Measurements from ENCODE around the gene CLASP1. TPM values are rescaled to one million over a fixed set of nuclear protein-coding genes. Genes with fewer than 3 reads are reported as not detected.
A peak's percentile ranks its signal among the peaks of the same experiment; 100 is the strongest.
"Not testable (repeated sequence)": the region's sequence is repeated elsewhere in the genome, so short reads cannot be mapped to it uniquely, and the experiment has no call there.

The CLASP1 gene
- total and polyA plus RNA-seq, 8 donors: 5.7 to 188 (median 20.8) TPM

GRCh38 chr2:121335294-121336290, 313.7 kb downstream of the CLASP1 start:
- Histone ChIP-seq H3K9me3 (no peaks in the 10 kb centered on the region), H3K27me3 (no peaks in the 10 kb centered on the region), H3K4me3 (no peak overlapping the region), H3K4me1 (peaks cover 0 to 6% (median 0%) of the 10 kb centered on the region in 4 donors), H3K36me3 (peaks cover 13 to 36% (median 30%) of the 10 kb centered on the region in 4 donors), H3K27ac (no peak overlapping the region)
- TF ChIP-seq POLR2A (IDR thresholded peaks at IDR 0.05) (no peak), CTCF (IDR thresholded peaks at IDR 0.05) (no peak), EP300 (IDR thresholded peaks at IDR 0.05) (no peak), POLR2AphosphoS5 (IDR thresholded peaks at IDR 0.05) (no peak)
- intact Hi-C loops (cut with DNase I; ENCODE audit: low total_unique reads): loop anchor here (10.0 kb wide), 1 partner anchor 231 kb away; no protein-coding TSS in a partner anchor
- WGBS, 5 donors: 63 to 74% (median 71%) methylated on average over 18 to 22 of the region's 22 CpGs
- peak; percentile 24 to 48 for DNase-seq

- Histone ChIP-seq H3K27me3 (no peaks in the 10 kb centered on the region), H3K27ac (no peak overlapping the region), H3K4me3 (no peak overlapping the region), H3K9me3 (no peaks in the 10 kb centered on the region), H3K36me3 (peaks cover 5 to 27% (median 21%) of the 10 kb centered on the region in 4 donors), H3K4me1 (peaks cover 0 to 6% (median 0%) of the 10 kb centered on the region in 4 donors)
- intact Hi-C loops (cut with DNase I; ENCODE audit: low total_unique reads): loop anchor here (10.0 kb wide), 1 partner anchor 230 kb away; no protein-coding TSS in a partner anchor
- WGBS, 5 donors: 72 to 81% (median 75%) methylated on average over 11 to 14 of the region's 14 CpGs
- no peak for DNase-seq
- TF ChIP-seq EP300 (IDR thresholded peaks at IDR 0.05) (no peak), POLR2AphosphoS5 (IDR thresholded peaks at IDR 0.05) (no peak), POLR2A (IDR thresholded peaks at IDR 0.05) (no peak), CTCF (IDR thresholded peaks at IDR 0.05) (no peak)
Measured at GRCh38 chr2:121334581-121335293, 314.5 kb downstream of the CLASP1 start.

GRCh38 chr2:121333834-121334558, 315.3 kb downstream of the CLASP1 start:
- Histone ChIP-seq H3K27ac (no peak overlapping the region), H3K4me1 (peaks cover 0 to 6% (median 0%) of the 10 kb centered on the region in 4 donors), H3K9me3 (no peaks in the 10 kb centered on the region), H3K36me3 (peaks cover 3 to 20% (median 14%) of the 10 kb centered on the region in 4 donors), H3K27me3 (no peaks in the 10 kb centered on the region), H3K4me3 (no peak overlapping the region)
- peak; percentile 23 to 32 for DNase-seq
- TF ChIP-seq POLR2AphosphoS5 (IDR thresholded peaks at IDR 0.05): no peak
- intact Hi-C loops (cut with DNase I; ENCODE audit: low total_unique reads): loop anchor here (10.0 kb wide), 1 partner anchor 229 kb away; no protein-coding TSS in a partner anchor
- WGBS, 5 donors: 59 to 64% (median 63%) methylated on average over 12 of the region's 12 CpGs

GRCh38 chr2:121333231-121333630, 316.0 kb downstream of the CLASP1 start:
- peaks cover 0 to 12% (median 6%) of the 10 kb centered on the region in 4 donors for H3K36me3 ChIP-seq
- no peaks in the 10 kb centered on the region for H3K9me3 ChIP-seq
- H3K4me3 ChIP-seq: no peak overlapping the region
- H3K27me3 ChIP-seq: no peaks in the 10 kb centered on the region
- peak in 1 of 2 donors; percentile 17 for DNase-seq
- H3K27ac ChIP-seq: no peak overlapping the region
- intact Hi-C loops (cut with DNase I; ENCODE audit: low total_unique reads): loop anchor here (10.0 kb wide), 1 partner anchor 228 kb away; no protein-coding TSS in a partner anchor
- peaks cover 0 to 6% (median 0%) of the 10 kb centered on the region in 4 donors for H3K4me1 ChIP-seq
- 81 to 87% (median 85%) methylated on average over 17 of the region's 17 CpGs for WGBS, 5 donors
- TF ChIP-seq POLR2A (IDR thresholded peaks at IDR 0.05) (no peak), EP300 (IDR thresholded peaks at IDR 0.05) (no peak), POLR2AphosphoS5 (IDR thresholded peaks at IDR 0.05) (no peak), CTCF (IDR thresholded peaks at IDR 0.05) (no peak)

GRCh38 chr2:121331324-121331723, 317.9 kb downstream of the CLASP1 start:
- not testable (repeated sequence) for H3K4me1 ChIP-seq, H3K36me3 ChIP-seq, H3K27me3 ChIP-seq, H3K4me3 ChIP-seq, H3K27ac ChIP-seq, H3K9me3 ChIP-seq
- DNase-seq: peak in 1 of 2 donors; percentile 8
- intact Hi-C loops (cut with DNase I; ENCODE audit: low total_unique reads): loop anchor here (10.0 kb wide), 1 partner anchor 227 kb away; no protein-coding TSS in a partner anchor
- WGBS, 5 donors: 79 to 87% (median 82%) methylated on average over 8 of the region's 8 CpGs

All from stomach (tissue), 9 donors.